IPS-18c (cell line): ENCODE results near the gene UBE2N.
A peak's percentile ranks its signal among the peaks of the same experiment; 100 is the strongest.
"Not testable (repeated sequence)": the region's sequence is repeated elsewhere in the genome, so short reads cannot be mapped to it uniquely, and the experiment has no call there.

Experiments used
- H3K4me3 ChIP-seq: 2 replicates; pipeline ENCODE4 v1.7.0; 2013; ENCODE audit warnings: low read depth, mild to moderate bottlenecking, low read length, moderate library complexity; ENCODE audit not compliant: insufficient read depth
- H3K9me3 ChIP-seq: one replicate; pipeline ENCODE4 v1.6.1; 2013; ENCODE audit warnings: mild to moderate bottlenecking, low read length, moderate library complexity; ENCODE audit not compliant: control insufficient read depth, insufficient read depth

The UBE2N gene

GRCh38 chr12:93451423-93452158, 9.8 kb upstream of the UBE2N start:
- H3K9me3 ChIP-seq: no peaks in the 10 kb centered on the region
- H3K4me3 ChIP-seq: no peak overlapping the region

GRCh38 chr12:93449277-93449676, 7.5 kb upstream of the UBE2N start:
- Histone ChIP-seq H3K9me3 (no peaks in the 10 kb centered on the region), H3K4me3 (no peak overlapping the region)

DNA sequence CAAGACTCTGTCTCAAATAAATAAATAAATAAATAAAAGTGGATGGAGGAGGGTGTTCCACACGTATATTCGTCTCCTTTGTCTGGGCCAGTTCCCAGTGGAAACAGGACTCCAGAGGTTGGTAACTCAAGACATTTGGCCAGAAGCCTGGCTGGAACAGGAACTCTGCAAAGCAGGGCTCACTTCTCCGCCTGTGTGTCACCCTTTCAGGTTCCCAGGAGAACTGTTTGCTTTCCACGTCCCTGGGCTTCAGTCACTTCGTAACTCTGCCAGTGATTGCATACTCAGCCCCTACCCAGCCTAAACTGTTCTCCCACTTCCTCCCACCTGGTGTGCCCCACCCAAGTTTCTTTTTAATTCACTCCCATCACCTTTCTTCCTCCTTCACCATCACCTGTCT, 7.0 kb upstream of the UBE2N start:
- Histone ChIP-seq H3K4me3 (no peak overlapping the region), H3K9me3 (no peaks in the 10 kb centered on the region)

- Histone ChIP-seq H3K9me3 (no peaks in the 10 kb centered on the region), H3K4me3 (no peak overlapping the region)
Observed at GRCh38 chr12:93447555-93448290, 6.0 kb upstream of the UBE2N start.

- H3K4me3 ChIP-seq: no peak overlapping the region
- peaks cover 2% of the 10 kb centered on the region for H3K9me3 ChIP-seq
Observed at GRCh38 chr12:93443576-93443975, 1.8 kb upstream of the UBE2N start.

- peaks cover 2% of the 10 kb centered on the region for H3K9me3 ChIP-seq
- peak overlapping the region; percentile 96 for H3K4me3 ChIP-seq
Observed at GRCh38 chr12:93442411-93443340, 929 bp upstream of the UBE2N start.

- peaks cover 2% of the 10 kb centered on the region for H3K9me3 ChIP-seq
- H3K4me3 ChIP-seq: peak overlapping the region; percentile 96
Observed at GRCh38 chr12:93441081-93441616, 598 bp downstream of the UBE2N start.

- peaks cover 2% of the 10 kb centered on the region for H3K9me3 ChIP-seq
- H3K4me3 ChIP-seq: peak overlapping the region; percentile 96
Observed at GRCh38 chr12:93440043-93440835, 1.5 kb downstream of the UBE2N start.

GRCh38 chr12:93438266-93439050, 3.3 kb downstream of the UBE2N start:
- Histone ChIP-seq H3K4me3 (no peak overlapping the region), H3K9me3 (peaks cover 2% of the 10 kb centered on the region)

DNA sequence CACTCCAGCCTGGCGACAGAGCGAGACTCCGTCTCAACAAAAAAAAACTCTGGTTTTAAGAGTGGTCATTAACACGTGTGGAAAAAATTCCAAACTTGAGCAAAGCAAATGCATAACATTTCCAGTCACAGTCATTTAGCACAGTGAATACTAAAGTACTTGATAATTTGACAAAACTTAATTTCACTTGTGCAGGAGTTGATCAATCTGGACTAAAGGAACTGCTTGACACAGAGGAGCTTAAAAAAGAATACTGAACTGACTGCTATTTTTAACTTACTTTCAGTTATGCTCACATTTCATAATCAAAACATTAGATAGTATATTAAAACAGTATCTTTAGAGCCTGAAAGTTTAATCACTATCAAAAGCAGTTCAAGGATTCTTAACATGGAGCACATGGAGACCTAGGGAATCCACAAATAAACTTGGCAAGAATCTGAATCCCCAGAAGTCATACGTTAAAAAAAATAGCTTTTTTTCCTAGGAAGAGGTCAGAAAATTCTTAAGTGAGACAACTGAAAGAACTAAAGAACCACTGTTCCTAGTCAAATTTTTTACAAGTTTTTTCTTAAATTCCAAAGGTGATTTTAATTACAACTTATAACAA, 7.4 kb downstream of the UBE2N start:
- H3K4me3 ChIP-seq: no peak overlapping the region

DNA sequence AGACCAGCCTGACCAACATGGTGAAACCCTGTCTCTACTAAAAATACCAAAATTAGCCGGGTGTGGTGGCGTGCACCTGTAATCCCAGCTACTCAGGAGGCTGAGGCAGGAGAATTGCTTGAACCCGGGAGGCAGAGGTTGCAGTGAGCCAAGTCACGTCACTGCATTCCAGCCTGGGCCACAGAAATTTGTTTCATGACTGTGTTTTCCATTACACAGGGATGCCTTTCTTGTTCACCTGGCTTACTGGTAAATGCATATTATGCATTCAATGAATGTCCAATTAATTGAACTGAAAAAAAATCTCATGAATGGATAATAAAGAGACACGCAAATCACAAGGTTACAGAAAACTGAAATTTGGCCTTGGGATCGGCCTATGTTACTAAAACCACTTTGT, 9.7 kb downstream of the UBE2N start:
- H3K9me3 ChIP-seq, H3K4me3 ChIP-seq: not testable (repeated sequence)

More for the DNA sequence above, 7.4 kb downstream of the UBE2N start:
- H3K9me3 ChIP-seq: no peaks in the 10 kb centered on the region

DNA sequence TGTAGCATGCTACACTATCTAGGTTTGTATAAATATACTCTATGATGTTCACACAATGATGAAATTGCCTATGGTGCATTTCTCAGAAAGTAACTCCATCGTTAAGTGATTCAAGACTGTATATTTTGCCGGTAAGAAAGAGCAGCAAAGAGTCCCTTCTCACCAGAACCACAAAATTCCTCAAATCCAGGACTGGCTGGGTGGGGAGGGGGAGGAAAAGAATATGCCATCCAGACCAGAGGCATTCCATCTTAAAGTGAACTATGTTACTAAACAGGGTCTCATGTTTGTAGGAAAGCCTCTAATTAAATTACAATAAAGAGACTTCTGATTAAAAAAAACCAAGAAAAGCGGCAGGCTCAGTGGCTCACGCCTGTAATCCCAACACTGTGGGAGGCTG, 11.5 kb downstream of the UBE2N start:
- H3K4me3 ChIP-seq: no peak overlapping the region

DNA sequence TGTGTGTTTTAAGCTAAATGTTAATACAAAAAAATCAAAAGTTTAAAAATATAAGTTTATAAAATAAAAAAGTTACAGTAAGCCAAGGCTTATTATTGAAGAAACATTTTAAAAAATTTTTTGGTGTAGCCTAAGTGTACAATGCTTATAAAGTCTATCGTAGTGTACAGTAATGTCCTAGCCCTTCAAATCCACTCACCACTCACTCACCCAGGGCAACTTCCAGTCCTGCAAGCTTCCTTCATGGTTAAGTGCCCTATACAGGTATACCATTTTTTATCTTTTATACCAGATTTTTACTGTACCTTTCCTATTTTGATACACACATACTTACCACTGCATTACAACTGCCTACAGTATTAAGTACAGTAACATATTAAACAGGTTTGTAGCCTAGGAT, 11.9 kb downstream of the UBE2N start:
- no peaks in the 10 kb centered on the region for H3K9me3 ChIP-seq
- no peak overlapping the region for H3K4me3 ChIP-seq

More for the DNA sequence above, 11.5 kb downstream of the UBE2N start:
- H3K9me3 ChIP-seq: no peaks in the 10 kb centered on the region

DNA sequence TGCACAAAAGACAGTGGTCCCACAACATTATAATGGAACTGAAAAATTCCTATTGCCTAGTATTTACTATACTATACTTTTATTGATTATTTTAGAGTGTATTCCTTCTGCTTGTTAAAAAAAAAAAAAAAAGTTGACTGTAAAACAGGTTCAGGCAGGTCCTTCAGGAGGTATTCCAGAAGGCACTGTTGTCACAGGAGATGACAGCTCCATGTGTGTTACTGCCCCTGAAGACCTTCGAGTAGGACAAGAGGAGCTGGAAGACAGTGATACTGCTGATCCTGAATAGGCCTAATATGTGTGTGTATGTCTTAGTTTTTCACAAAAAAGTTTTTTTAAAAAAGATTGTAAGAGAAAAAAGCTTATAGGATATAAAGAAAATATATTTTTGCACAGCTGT, 12.3 kb downstream of the UBE2N start:
- H3K9me3 ChIP-seq: no peaks in the 10 kb centered on the region
- no peak overlapping the region for H3K4me3 ChIP-seq

DNA sequence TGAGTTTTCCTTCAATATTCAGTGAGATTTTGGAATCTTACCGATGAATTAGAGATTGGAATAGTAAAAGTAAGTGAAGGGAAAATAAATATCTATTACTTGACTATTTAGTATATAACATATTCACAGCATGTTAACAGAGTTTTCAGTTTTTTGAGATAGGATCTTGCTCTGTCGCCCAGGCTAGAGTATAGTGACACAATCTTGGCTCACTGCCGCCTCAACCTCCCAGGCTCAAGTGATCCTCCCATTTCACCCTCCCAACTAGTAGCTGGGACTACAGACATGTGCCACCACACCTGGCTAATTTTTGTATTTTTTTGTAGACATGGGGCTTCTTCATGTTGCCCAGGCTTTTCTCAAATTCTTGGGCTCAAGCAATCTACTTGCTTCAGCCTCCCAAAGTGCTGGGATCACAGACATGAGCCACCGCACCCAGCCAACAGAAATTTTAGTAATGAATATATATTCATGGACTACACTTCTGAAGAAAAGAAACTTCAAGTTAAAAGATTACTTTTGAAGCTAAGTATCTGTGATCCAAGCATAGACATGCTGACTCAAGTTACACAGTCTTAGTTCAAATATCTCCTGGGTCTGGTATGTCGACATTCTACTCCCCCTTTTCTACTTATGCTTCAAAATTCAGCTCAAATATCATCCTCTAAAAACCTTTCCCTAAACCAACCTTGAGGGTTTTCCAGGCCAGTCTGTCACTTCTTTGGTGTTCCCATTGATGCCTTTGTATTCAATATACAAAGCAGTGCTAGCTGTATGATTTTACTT, 13.8 kb downstream of the UBE2N start:
- Histone ChIP-seq H3K4me3 (no peak overlapping the region), H3K9me3 (no peaks in the 10 kb centered on the region)
